ACC112 (cell line): ENCODE data around the gene KANSL3.
"Not testable (repeated sequence)": the region's sequence is repeated elsewhere in the genome, so short reads cannot be mapped to it uniquely, and the experiment has no call there.

Experiments
- H2AFZ ChIP-seq: fragments of 200-600 bp; sonication (generic); one replicate; pipeline ENCODE4 v1.6.0; 2017; ENCODE audit warnings: antibody characterized with exemption, low read length; ENCODE audit not compliant: unreplicated experiment
- H3K27ac ChIP-seq: fragments of 200-600 bp; sonication (generic); 2 replicates; pipeline ENCODE4 v1.5.1; 2014; ENCODE audit warnings: low read depth, mild to moderate bottlenecking, antibody characterized with exemption, low read length, moderate library complexity
- H3K27me3 ChIP-seq: fragments of 200-600 bp; sonication (generic); 2 replicates; pipeline ENCODE4 v1.6.1; 2014; ENCODE audit warnings: mild to moderate bottlenecking, antibody characterized with exemption, low read length, moderate library complexity, mixed read lengths; ENCODE audit not compliant: insufficient read depth
- H3K36me3 ChIP-seq: fragments of 200-600 bp; sonication (generic); 2 replicates; pipeline ENCODE4 v1.6.1; 2016; ENCODE audit warnings: mild to moderate bottlenecking, antibody characterized with exemption, low read length, moderate library complexity, mixed read lengths; ENCODE audit not compliant: insufficient read depth
- H3K4me1 ChIP-seq: fragments of 200-600 bp; sonication (generic); one replicate; pipeline ENCODE4 v1.6.1; 2016; ENCODE audit warnings: low read length, mixed read lengths; ENCODE audit not compliant: insufficient read depth, unreplicated experiment, control insufficient read depth
- H3K4me3 ChIP-seq: fragments of 200-600 bp; sonication (generic); 2 replicates; pipeline ENCODE4 v1.5.1; 2014; ENCODE audit warnings: mild to moderate bottlenecking, low read depth, low read length
- H3K79me2 ChIP-seq: fragments of 200-600 bp; sonication (generic); one replicate; pipeline ENCODE4 v1.6.0; 2016; ENCODE audit warnings: low read length; ENCODE audit not compliant: control insufficient read depth, unreplicated experiment, insufficient read depth

Gene KANSL3

DNA sequence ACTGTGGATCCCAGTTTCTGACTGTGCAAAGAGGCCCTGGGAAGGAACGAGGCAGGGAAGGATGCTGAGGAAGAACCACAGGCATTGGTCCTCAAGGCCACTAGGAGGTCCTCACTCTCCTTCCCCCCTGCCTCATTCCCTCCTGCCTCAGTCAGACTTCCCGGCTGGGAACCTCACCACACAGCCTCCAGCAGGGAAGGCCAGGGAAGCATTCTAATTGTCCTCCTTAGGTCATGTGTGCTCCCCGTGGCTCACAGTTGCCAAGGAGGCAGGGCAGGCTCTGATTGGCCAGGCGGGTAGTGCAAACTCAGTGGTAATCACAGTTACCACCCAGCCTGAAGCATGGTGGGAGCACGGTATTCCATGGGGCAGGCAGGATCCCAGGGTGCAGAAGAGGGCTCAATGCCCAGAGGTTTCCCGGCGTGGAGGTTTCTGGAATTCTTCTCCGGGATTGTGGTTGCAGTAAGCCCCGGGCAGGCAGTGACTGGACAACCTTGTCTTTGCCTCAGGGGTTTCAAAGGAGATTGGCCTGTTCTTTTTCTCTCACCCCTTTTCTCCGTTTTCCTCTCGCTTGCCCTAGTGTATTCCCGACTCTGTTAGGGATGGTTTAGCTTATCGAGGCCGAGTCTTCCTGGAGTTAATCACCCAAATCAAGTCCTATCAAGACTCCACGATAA is 31.6 kb upstream of the KANSL3 start:
- Histone ChIP-seq H3K27ac (no peak overlapping the region), H3K36me3 (no peaks in the 10 kb centered on the region), H3K4me3 (no peak overlapping the region), H3K27me3 (no peaks in the 10 kb centered on the region), H3K4me1 (peaks cover 15% of the 10 kb centered on the region), H3K79me2 (no peaks in the 10 kb centered on the region), H2AFZ (no peak overlapping the region)

- H3K27me3 ChIP-seq: no peaks in the 10 kb centered on the region
- no peaks in the 10 kb centered on the region for H3K36me3 ChIP-seq
- H3K4me3 ChIP-seq: no peak overlapping the region
- H3K79me2 ChIP-seq: no peaks in the 10 kb centered on the region
- H3K4me1 ChIP-seq: peaks cover 19% of the 10 kb centered on the region
- no peak overlapping the region for H2AFZ ChIP-seq
- no peak overlapping the region for H3K27ac ChIP-seq
These were observed 30.7 kb upstream of the KANSL3 start for GRCh38 chr2:96668771-96669170.

- peaks cover 19% of the 10 kb centered on the region for H3K4me1 ChIP-seq
- not testable (repeated sequence) for H2AFZ ChIP-seq, H3K79me2 ChIP-seq, H3K4me3 ChIP-seq, H3K36me3 ChIP-seq, H3K27me3 ChIP-seq
- H3K27ac ChIP-seq: peak overlapping the region; percentile 91
These were observed 27.6 kb upstream of the KANSL3 start for GRCh38 chr2:96665717-96666116.

DNA sequence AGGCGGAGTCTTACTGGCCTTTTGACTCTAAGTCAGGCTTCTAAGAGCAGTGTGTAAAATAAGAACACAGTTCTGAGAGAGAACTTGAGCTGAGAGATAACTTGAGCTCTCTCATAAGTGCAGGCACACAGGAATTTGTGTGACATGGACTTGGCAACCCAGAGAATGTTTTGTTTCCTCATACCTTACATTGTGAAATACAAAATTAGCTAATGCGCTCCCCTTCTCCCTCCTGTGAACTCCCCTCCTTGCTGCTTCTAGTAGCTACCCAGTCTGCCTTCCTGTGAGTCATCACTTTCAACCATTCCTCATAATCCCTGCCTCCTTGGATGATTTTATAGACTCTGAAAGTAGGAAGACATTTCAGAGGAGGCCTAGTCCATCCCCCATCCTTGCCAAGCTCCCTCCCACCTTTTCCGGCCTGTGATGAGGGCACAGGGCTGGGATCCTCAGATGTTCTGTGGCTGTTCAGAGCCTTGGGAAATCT is 27.0 kb upstream of the KANSL3 start:
- no peaks in the 10 kb centered on the region for H3K27me3 ChIP-seq
- no peaks in the 10 kb centered on the region for H3K36me3 ChIP-seq
- H3K27ac ChIP-seq: peak overlapping the region; percentile 91
- peaks cover 19% of the 10 kb centered on the region for H3K4me1 ChIP-seq
- H2AFZ ChIP-seq: peak overlapping the region; percentile 52
- H3K79me2 ChIP-seq: no peaks in the 10 kb centered on the region
- no peak overlapping the region for H3K4me3 ChIP-seq

DNA sequence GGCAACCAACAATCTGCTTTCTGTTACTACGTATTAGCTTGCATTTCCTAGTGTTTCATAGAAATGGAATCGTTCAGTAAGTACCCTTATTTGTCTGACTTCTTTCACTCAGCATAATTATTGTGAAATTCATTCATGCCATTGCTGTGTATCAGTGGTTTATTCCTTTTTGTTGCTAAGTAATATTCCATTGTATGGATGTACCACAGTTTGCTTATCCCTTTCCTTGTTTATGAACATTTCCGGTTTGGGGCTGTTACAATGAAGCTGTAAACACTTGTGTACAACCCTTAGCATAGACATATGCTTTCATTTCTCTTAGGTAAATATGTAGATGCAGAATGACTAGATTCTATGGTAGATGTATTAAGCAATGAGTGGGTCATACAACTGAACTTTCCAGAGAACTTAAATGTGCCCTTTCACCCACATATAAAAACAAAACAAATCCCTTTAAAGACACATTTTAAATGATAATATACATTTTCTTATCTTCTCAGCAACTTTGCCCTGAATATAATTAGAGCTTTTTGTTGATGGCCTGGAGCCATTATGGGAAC is 26.3 kb upstream of the KANSL3 start:
- H3K36me3 ChIP-seq: no peaks in the 10 kb centered on the region
- H3K4me1 ChIP-seq: peaks cover 19% of the 10 kb centered on the region
- peak overlapping the region; percentile 91 for H3K27ac ChIP-seq
- no peaks in the 10 kb centered on the region for H3K79me2 ChIP-seq
- H3K27me3 ChIP-seq: no peaks in the 10 kb centered on the region
- H3K4me3 ChIP-seq: no peak overlapping the region
- H2AFZ ChIP-seq: peak overlapping the region; percentile 52

DNA sequence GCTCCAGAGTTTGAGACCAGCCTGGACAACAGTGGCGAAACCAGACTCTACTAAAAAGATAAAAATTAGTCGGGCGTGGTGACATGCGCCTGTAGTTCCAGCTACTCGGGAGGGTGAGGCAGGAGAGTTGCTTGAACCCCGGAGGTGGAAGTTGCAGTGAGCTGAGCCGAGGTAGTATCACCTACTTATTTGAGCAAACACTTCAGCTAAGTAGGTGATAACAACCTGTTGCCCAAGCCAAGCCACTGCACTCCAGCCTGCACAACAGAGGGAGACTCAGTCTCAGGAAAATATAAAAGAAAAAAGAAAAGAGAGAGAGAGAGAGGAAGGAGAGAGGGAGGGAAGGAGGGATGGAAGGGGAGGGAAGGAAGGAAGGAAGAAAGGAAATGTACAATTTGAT is 25.7 kb upstream of the KANSL3 start:
- no peaks in the 10 kb centered on the region for H3K36me3 ChIP-seq
- peak overlapping the region; percentile 91 for H3K27ac ChIP-seq
- H2AFZ ChIP-seq: no peak overlapping the region
- H3K4me1 ChIP-seq: peaks cover 19% of the 10 kb centered on the region
- no peaks in the 10 kb centered on the region for H3K79me2 ChIP-seq
- H3K27me3 ChIP-seq: no peaks in the 10 kb centered on the region
- H3K4me3 ChIP-seq: no peak overlapping the region

DNA sequence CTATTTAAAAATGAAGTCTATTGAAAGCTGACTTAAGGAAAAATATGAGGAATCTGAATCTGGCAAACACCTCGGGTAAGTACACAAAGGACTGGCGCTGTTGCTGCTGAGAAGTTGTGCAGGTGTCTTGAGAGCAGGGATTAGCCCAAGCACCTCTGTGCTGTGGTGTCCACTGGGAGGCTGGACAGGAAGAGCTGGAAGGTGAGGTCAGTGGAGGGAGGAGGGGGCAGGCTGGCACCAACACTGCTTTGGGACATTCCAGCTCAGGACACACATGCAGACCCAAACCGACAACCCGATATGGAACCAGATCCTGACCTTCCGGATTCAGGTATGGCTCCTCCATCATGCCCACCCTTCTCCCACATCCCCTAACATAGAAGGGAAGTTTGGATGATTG is 25.1 kb upstream of the KANSL3 start:
- no peak overlapping the region for H3K4me3 ChIP-seq
- peaks cover 19% of the 10 kb centered on the region for H3K4me1 ChIP-seq
- H3K27ac ChIP-seq: no peak overlapping the region
- H3K36me3 ChIP-seq: no peaks in the 10 kb centered on the region
- H3K79me2 ChIP-seq: no peaks in the 10 kb centered on the region
- H2AFZ ChIP-seq: no peak overlapping the region
- no peaks in the 10 kb centered on the region for H3K27me3 ChIP-seq

DNA sequence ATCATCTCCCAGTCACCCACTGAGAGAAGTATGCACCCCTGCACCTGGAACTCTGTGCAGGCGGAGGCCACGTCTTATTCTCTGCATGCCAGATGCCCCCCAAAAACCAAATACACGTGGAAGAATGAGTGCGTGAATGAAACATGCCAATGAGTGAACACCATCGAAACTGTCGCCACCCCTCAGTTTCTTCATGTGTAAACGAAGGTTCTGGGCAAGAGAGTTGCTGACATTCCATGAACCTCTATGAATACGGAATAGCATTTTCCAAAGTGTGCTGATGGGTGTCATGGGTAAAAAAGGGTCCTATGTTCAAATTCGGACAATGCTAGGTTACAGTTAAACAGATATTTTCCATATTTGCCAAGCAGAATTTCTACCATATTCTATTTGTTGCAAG is 24.2 kb upstream of the KANSL3 start:
- H3K27ac ChIP-seq: no peak overlapping the region
- H3K36me3 ChIP-seq: no peaks in the 10 kb centered on the region
- no peaks in the 10 kb centered on the region for H3K79me2 ChIP-seq
- H3K4me1 ChIP-seq: peaks cover 19% of the 10 kb centered on the region
- H2AFZ ChIP-seq: no peak overlapping the region
- H3K4me3 ChIP-seq: no peak overlapping the region
- no peaks in the 10 kb centered on the region for H3K27me3 ChIP-seq

- H2AFZ ChIP-seq: no peak overlapping the region
- H3K79me2 ChIP-seq: no peaks in the 10 kb centered on the region
- H3K4me1 ChIP-seq: peaks cover 18% of the 10 kb centered on the region
- H3K27me3 ChIP-seq: no peaks in the 10 kb centered on the region
- no peak overlapping the region for H3K4me3 ChIP-seq
- H3K36me3 ChIP-seq: no peaks in the 10 kb centered on the region
- H3K27ac ChIP-seq: no peak overlapping the region
These were observed 23.2 kb upstream of the KANSL3 start for GRCh38 chr2:96661324-96661723.

DNA sequence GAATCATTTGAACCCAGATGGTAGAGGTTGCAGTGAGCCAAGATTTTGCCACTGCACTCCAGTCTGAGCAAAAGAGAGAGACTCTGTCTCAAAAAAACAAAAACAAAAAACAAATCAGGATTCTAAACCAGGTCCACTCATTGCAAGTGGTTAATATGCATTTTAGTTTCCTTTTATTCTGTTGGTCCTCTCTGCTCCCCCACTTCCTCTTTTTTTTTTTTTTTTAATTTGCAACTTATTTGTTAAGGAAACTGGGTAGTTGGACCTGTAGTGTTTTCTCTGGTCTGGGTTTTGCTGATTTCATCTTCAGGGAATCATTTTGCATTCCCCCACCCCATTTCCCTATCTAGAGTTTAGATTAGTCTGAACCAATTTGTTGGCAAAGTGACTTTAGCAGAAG is 18.4 kb upstream of the KANSL3 start:
- Histone ChIP-seq H3K27me3 (no peaks in the 10 kb centered on the region), H3K27ac (no peak overlapping the region), H3K79me2 (no peaks in the 10 kb centered on the region), H2AFZ (no peak overlapping the region), H3K4me1 (no peaks in the 10 kb centered on the region), H3K36me3 (no peaks in the 10 kb centered on the region), H3K4me3 (no peak overlapping the region)

- Histone ChIP-seq H3K27me3 (no peaks in the 10 kb centered on the region), H3K36me3 (no peaks in the 10 kb centered on the region), H2AFZ (no peak overlapping the region), H3K4me1 (no peaks in the 10 kb centered on the region), H3K79me2 (no peaks in the 10 kb centered on the region), H3K4me3 (no peak overlapping the region), H3K27ac (no peak overlapping the region)
These were observed 17.4 kb upstream of the KANSL3 start for GRCh38 chr2:96655526-96655925.
